RWPE2 (cell line): Measurements from ENCODE around the gene COL27A1.

Source experiments
- ATAC-seq: fragments of 200-7000 bp; cut with Tn5 transposase; 3 replicates; pipeline ENCODE4 v1.9.1; 2021; ENCODE audit warnings: low read depth
- DNase-seq: peaks from one replicate; pipeline ENCODE4 v3.0.0-alpha.2; 2020; ENCODE audit warnings: low spot score
- H3K27ac ChIP-seq: fragments of 450-650 bp; 2 replicates; pipeline ENCODE4 v1.5.1; 2017; ENCODE audit warnings: mild to moderate bottlenecking; ENCODE audit not compliant: poor library complexity, severe bottlenecking
- H3K27me3 ChIP-seq: fragments of 250-450 bp; sonication (Bioruptor Pico); 2 replicates; pipeline ENCODE4 v1.5.1; 2021; ENCODE audit warnings: mild to moderate bottlenecking, moderate library complexity; ENCODE audit not compliant: insufficient read depth, poor library complexity, severe bottlenecking
- H3K36me3 ChIP-seq: fragments of 250-450 bp; sonication (Bioruptor Pico); 2 replicates; pipeline ENCODE4 v1.5.1; 2020; ENCODE audit warnings: low read depth, mild to moderate bottlenecking, moderate library complexity
- H3K4me1 ChIP-seq: fragments of 250-450 bp; sonication (Bioruptor Pico); 2 replicates; pipeline ENCODE4 v1.5.1; 2021; ENCODE audit warnings: mild to moderate bottlenecking, moderate library complexity; ENCODE audit not compliant: insufficient read depth, poor library complexity, severe bottlenecking
- H3K4me3 ChIP-seq: fragments of 250-450 bp; sonication (Bioruptor Pico); 2 replicates; pipeline ENCODE4 v1.5.1; 2021; ENCODE audit warnings: mild to moderate bottlenecking, moderate library complexity; ENCODE audit not compliant: severe bottlenecking
- H3K9me3 ChIP-seq: fragments of 250-450 bp; sonication (Bioruptor Pico); 2 replicates; pipeline ENCODE4 v1.5.1; 2021; ENCODE audit warnings: mild to moderate bottlenecking, moderate library complexity; ENCODE audit not compliant: severe bottlenecking
- CTCF ChIP-seq: fragments of 450-650 bp; IDR thresholded peaks from one replicate; pipeline ENCODE4 v1.5.1; 2017; ENCODE audit warnings: mild to moderate bottlenecking, moderate library complexity; ENCODE audit not compliant: poor library complexity, severe bottlenecking

The COL27A1 gene

GRCh38 chr9:114290561-114290986 lies 135.2 kb downstream of the COL27A1 start:
- H3K4me3 ChIP-seq, result no peak overlapping the region
- TF ChIP-seq CTCF, result no peak
- ATAC-seq (no peak), DNase-seq (peak; percentile 35)
- H3K9me3 ChIP-seq, result peaks cover 2% of the 10 kb centered on the region
- peaks cover 16% of the 10 kb centered on the region for H3K4me1 ChIP-seq
- H3K27ac ChIP-seq, result no peak overlapping the region
- peaks cover 40% of the 10 kb centered on the region for H3K36me3 ChIP-seq
- no peaks in the 10 kb centered on the region for H3K27me3 ChIP-seq

- H3K27ac ChIP-seq, result no peak overlapping the region
- peaks cover 45% of the 10 kb centered on the region for H3K36me3 ChIP-seq
- H3K9me3 ChIP-seq, result peaks cover 2% of the 10 kb centered on the region
- ATAC-seq (peak; percentile 35; the same call in 2 of the 3 replicates), DNase-seq (peak; percentile 41)
- no peaks in the 10 kb centered on the region for H3K27me3 ChIP-seq
- TF ChIP-seq CTCF, result peak; percentile 95
- H3K4me1 ChIP-seq, result peaks cover 11% of the 10 kb centered on the region
- H3K4me3 ChIP-seq, result no peak overlapping the region
These were observed 135.7 kb downstream of the COL27A1 start for GRCh38 chr9:114291064-114291474.

GRCh38 chr9:114291886-114292590 lies 136.7 kb downstream of the COL27A1 start:
- Histone ChIP-seq H3K27ac (no peak overlapping the region), H3K36me3 (peaks cover 51% of the 10 kb centered on the region), H3K9me3 (peaks cover 2% of the 10 kb centered on the region), H3K4me1 (peaks cover 11% of the 10 kb centered on the region), H3K27me3 (no peaks in the 10 kb centered on the region), H3K4me3 (no peak overlapping the region)
- no peak for TF ChIP-seq CTCF
- no peak for ATAC-seq
- DNase-seq, result peak; percentile 23

- peaks cover 73% of the 10 kb centered on the region for H3K36me3 ChIP-seq
- no peak overlapping the region for H3K27ac ChIP-seq
These were observed 139.3 kb downstream of the COL27A1 start for GRCh38 chr9:114294664-114295063.

More at GRCh38 chr9:114294664-114295063, 139.3 kb downstream of the COL27A1 start:
- peaks cover 2% of the 10 kb centered on the region for H3K9me3 ChIP-seq
- no peak overlapping the region for H3K4me3 ChIP-seq
- ATAC-seq (no peak), DNase-seq (no peak)
- H3K27me3 ChIP-seq, result no peaks in the 10 kb centered on the region
- no peak for TF ChIP-seq CTCF
- H3K4me1 ChIP-seq, result no peaks in the 10 kb centered on the region
